ENCODE results near the gene KDM5A. TPM values are rescaled to one million over a fixed set of nuclear protein-coding genes. Genes with fewer than 3 reads are reported as not detected.
"Not testable (repeated sequence)": the region's sequence is repeated elsewhere in the genome, so short reads cannot be mapped to it uniquely, and the experiment has no call there.

Gene KDM5A
- total RNA-seq, 2 donors from 2014 or later, result 19.3 to 20.9 TPM

- Histone ChIP-seq H3K27ac (no peak overlapping the region), H3K9me3 (peaks cover 0 to 13% of the 10 kb centered on the region in 2 donors), H3K27me3 (no peaks in the 10 kb centered on the region), H3K4me3 (no peak overlapping the region), H3K4me1 (no peaks in the 10 kb centered on the region), H3K36me3 (no peaks in the 10 kb centered on the region)
- TF ChIP-seq, protein P1, sequence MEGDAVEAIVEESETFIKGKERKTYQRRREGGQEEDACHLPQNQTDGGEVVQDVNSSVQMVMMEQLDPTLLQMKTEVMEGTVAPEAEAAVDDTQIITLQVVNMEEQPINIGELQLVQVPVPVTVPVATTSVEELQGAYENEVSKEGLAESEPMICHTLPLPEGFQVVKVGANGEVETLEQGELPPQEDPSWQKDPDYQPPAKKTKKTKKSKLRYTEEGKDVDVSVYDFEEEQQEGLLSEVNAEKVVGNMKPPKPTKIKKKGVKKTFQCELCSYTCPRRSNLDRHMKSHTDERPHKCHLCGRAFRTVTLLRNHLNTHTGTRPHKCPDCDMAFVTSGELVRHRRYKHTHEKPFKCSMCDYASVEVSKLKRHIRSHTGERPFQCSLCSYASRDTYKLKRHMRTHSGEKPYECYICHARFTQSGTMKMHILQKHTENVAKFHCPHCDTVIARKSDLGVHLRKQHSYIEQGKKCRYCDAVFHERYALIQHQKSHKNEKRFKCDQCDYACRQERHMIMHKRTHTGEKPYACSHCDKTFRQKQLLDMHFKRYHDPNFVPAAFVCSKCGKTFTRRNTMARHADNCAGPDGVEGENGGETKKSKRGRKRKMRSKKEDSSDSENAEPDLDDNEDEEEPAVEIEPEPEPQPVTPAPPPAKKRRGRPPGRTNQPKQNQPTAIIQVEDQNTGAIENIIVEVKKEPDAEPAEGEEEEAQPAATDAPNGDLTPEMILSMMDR (IDR thresholded peaks at IDR 0.05), result no peak
- no peak for DNase-seq (ENCODE audit: low spot score)
These were observed 151.9 kb downstream of the KDM5A start for GRCh38 chr12:237026-237815.

- DNase-seq (ENCODE audit: low spot score), result no peak
- H3K9me3 ChIP-seq, result peaks cover 0 to 13% of the 10 kb centered on the region in 2 donors
- H3K4me3 ChIP-seq, result no peak overlapping the region
- no peaks in the 10 kb centered on the region for H3K4me1 ChIP-seq
- H3K27ac ChIP-seq, result no peak overlapping the region
- TF ChIP-seq, protein P1 (IDR thresholded peaks at IDR 0.05), result no peak
- H3K27me3 ChIP-seq, result no peaks in the 10 kb centered on the region
- no peaks in the 10 kb centered on the region for H3K36me3 ChIP-seq
These were observed 152.7 kb downstream of the KDM5A start for GRCh38 chr12:236445-236844.

DNA sequence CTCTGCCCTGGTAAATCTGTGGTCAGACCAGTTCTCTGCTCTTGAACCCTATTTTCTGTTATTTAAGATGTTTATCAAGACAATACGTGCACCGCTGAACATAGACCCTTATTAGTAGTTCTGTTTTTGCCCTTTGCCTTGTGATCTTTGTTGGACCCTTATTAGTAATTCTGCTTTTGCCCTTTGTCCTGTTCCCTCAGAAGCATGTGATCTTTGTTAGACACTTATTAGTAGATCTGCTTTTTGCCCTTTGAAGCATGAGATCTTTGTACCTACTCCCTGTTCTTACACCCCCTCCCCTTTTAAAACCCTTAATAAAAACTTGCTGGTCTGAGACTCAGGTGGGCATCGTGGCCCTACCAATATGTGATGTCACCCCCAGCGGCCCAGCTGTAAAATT, 153.2 kb downstream of the KDM5A start:
- DNase-seq (ENCODE audit: low spot score); H3K4me1 ChIP-seq; H3K36me3 ChIP-seq; H3K4me3 ChIP-seq; H3K27ac ChIP-seq; H3K27me3 ChIP-seq: not testable (repeated sequence)
- H3K9me3 ChIP-seq, result peaks cover 0 to 13% of the 10 kb centered on the region in 2 donors

DNA sequence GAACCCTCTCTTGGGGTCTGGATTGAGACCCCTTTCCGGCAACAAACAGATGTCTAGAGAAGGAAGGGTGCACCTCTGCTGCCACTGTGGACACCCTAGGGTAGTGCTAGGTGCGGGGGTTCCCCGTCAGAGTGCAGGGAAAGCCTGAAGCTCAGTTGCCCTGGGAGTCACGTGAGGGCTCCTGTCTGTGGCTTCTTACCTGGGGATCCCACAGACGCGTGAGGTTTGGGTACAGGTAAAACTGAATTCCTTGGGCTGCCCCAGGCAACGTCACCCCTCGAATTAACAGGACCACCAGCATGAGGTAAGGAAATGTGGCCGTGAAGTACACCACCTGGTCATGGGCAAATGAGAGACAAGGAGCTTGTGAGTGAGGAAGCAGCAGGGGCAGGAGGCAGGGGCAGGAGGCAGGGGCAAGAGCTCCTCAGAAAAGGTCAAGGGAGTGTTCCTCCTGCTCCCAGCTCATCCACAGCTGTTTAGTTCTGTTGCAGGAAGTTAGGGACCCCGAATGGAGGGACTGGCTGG, 154.2 kb downstream of the KDM5A start:
- DNase-seq (ENCODE audit: low spot score), result no peak
- TF ChIP-seq, protein P1 (IDR thresholded peaks at IDR 0.05), result no peak
- H3K27me3 ChIP-seq, result no peaks in the 10 kb centered on the region
- H3K27ac ChIP-seq, result no peak overlapping the region
- peaks cover 0 to 13% of the 10 kb centered on the region in 2 donors for H3K9me3 ChIP-seq
- H3K36me3 ChIP-seq, result no peaks in the 10 kb centered on the region
- H3K4me3 ChIP-seq, result no peak overlapping the region
- H3K4me1 ChIP-seq, result no peaks in the 10 kb centered on the region

DNA sequence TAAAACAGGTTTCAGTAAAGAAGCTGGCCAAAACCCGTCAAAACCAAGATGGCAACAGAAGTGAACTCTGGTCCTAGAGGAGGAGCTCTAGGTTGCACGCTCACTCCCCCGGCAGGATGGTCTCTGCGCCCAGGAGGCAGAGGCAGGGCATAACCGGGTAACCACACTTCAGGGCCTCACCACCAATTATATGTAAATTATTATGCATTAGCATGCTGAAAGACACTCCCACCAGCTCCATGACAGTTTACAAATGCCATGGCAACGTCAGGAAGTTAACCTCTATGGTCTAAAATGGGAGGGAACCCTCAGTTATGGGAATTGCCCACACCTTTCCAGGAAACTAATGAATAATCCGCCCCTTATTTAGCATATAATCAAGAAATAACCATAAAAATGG, 155.1 kb downstream of the KDM5A start:
- Histone ChIP-seq H3K27ac (no peak overlapping the region), H3K4me3 (no peak overlapping the region), H3K36me3 (no peaks in the 10 kb centered on the region), H3K4me1 (no peaks in the 10 kb centered on the region), H3K9me3 (peaks cover 0 to 13% of the 10 kb centered on the region in 2 donors), H3K27me3 (no peaks in the 10 kb centered on the region)
- DNase-seq (ENCODE audit: low spot score), result no peak
- TF ChIP-seq, protein P1 (IDR thresholded peaks at IDR 0.05), result no peak

GRCh38 chr12:233615-233968, 155.5 kb downstream of the KDM5A start:
- H3K4me1 ChIP-seq, result no peaks in the 10 kb centered on the region
- no peak overlapping the region for H3K4me3 ChIP-seq
- TF ChIP-seq, protein P1 (IDR thresholded peaks at IDR 0.05), result no peak
- no peaks in the 10 kb centered on the region for H3K36me3 ChIP-seq
- H3K27ac ChIP-seq, result no peak overlapping the region
- no peak for DNase-seq (ENCODE audit: low spot score)
- peaks cover 0 to 13% of the 10 kb centered on the region in 2 donors for H3K9me3 ChIP-seq
- H3K27me3 ChIP-seq, result no peaks in the 10 kb centered on the region
